CD4-positive, alpha-beta T cell treated with Interleukin-21 for 1 hour (primary cell): ENCODE data around the gene SLC37A3.
"Not testable (repeated sequence)": the region's sequence is repeated elsewhere in the genome, so short reads cannot be mapped to it uniquely, and the experiment has no call there.

Source experiments
- DNase-seq: peaks from one replicate; pipeline ENCODE4 v3.0.0-alpha.2; 2020

SLC37A3 gene

GRCh38 chr7:140397784-140398750 lies at the start of gene SLC37A3:
Gene SLC37A3, minus strand, starts transcription at chr7:140398530. Its CDS starts 16,004 bp downstream, at chr7:140382526.
- peak; percentile 85 for DNase-seq

DNA sequence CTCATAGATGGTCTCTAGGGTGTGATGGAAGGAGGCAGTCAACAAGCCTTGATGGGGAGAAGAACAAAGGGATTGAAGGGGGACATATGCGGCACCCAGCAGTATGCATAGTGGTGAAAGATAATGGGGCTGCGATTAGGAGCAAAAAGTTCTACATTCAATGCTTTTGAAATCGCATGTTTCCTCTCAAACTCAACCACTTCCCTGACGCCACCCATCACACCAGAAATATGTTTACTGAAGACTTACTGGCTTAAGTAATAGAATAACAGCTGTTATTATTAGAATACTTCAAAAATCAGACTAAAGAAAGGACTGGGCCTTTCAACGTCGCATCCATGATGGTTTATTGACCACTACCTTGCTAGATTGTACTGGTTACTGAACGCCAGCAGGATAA lies 49.5 kb upstream of the SLC37A3 start:
- DNase-seq = no peak

DNA sequence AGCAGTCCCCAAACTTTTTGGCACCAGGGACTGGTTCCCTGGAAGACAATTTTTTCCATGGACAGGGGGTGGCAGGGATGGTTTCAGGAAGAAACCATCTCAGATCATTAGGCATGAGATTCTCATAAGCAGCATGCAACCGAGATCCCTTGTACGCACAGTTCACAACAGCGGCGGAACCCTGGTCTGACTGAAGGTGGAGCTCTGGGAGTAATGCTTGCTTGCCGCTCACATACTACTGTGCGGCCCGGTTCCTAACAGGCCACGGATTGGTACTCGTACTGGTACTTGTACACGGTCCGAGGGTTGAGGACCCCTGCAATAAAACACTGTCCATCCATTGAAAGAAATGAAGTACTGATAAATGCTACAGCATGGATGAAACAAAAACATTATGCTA lies 48.1 kb upstream of the SLC37A3 start:
- DNase-seq = no peak

- no peak for DNase-seq
Measured at GRCh38 chr7:140441519-140441918, 43.2 kb upstream of the SLC37A3 start.

GRCh38 chr7:140440593-140440992 lies 42.3 kb upstream of the SLC37A3 start:
- no peak for DNase-seq

- DNase-seq = no peak
Measured at GRCh38 chr7:140439359-140439758, 41.0 kb upstream of the SLC37A3 start.

- no peak for DNase-seq
Measured at GRCh38 chr7:140435252-140435895, 37.0 kb upstream of the SLC37A3 start.

- no peak for DNase-seq
Measured at GRCh38 chr7:140433396-140433795, 35.1 kb upstream of the SLC37A3 start.

- no peak for DNase-seq
Measured at GRCh38 chr7:140426130-140426529, 27.8 kb upstream of the SLC37A3 start.

DNA sequence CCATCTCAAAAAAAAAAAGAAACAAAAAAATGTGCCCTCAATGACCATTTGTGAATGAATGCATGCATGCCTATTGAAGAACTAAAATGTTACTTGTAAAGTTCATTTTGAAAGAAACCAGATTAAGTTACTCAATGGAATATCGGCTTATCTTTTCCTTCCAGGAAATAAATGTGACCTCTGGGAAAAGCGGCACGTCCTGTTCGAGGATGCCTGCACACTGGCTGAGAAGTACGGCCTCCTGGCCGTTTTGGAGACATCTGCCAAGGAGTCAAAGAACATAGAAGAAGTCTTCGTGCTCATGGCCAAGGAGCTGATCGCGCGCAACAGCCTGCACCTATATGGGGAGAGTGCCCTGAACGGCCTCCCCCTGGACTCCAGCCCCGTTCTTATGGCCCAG lies 27.4 kb upstream of the SLC37A3 start:
- no peak for DNase-seq

GRCh38 chr7:140423501-140423900 lies 25.2 kb upstream of the SLC37A3 start:
- no peak for DNase-seq

GRCh38 chr7:140421521-140421920 lies 23.2 kb upstream of the SLC37A3 start:
- DNase-seq = no peak

- DNase-seq = no peak
Measured at GRCh38 chr7:140418653-140419052, 20.3 kb upstream of the SLC37A3 start.

- DNase-seq = not testable (repeated sequence)
Measured at GRCh38 chr7:140418156-140418472, 19.8 kb upstream of the SLC37A3 start.

DNA sequence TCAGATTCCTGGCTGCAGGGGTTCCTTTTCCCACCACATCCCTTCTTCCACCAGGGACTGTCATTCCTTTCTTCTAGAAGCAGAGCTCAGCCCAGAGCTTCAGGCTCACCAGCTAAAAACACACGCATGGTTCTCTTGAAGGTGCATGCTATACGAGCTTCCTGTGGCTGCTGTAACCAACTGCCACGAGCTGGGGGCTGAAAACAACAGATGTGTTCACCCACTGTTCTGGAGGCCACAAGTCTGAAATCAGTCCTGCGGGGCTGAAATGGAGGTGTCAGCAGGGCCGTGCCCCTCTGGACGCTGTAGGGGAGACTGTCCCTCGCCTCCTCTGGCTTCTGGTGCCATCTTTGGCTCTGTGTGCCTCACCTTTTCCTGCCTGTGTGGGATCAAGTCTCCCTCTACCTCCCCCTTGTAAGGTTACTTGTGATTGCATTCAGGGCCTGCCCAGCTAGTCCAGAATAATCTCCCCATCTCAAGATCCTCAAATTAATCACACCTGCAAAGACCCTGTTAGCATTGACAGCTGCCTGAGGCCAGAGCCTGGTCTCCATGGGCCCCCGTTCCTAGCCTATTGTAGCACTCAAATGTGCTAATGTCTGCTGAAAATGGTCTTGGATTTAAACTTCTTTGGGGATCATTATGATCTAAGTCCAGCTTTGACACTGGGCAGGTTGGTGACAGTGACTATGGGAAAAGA lies 19.3 kb upstream of the SLC37A3 start:
- DNase-seq = no peak

- no peak for DNase-seq
Measured at GRCh38 chr7:140416560-140416959, 18.2 kb upstream of the SLC37A3 start.

DNA sequence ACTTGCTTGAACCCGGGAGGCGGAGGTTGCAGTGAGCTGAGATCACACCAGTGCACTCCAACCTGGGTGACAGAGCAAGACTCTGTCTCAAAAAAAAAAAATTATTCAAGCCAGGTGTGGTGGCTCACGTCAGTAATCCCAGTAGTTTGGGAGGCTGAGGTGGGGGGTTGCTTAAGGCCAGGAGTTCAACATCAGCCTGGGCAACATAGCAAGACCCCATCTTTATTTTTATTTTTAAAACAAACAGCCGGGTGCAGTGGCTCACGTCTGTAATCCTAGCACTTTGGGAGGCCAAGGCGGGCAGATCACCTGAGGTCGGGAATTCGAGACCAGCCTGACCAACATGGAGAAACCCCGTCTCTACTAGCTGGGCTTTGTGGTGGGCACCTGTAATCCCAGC lies 17.5 kb upstream of the SLC37A3 start:
- DNase-seq = not testable (repeated sequence)

DNA sequence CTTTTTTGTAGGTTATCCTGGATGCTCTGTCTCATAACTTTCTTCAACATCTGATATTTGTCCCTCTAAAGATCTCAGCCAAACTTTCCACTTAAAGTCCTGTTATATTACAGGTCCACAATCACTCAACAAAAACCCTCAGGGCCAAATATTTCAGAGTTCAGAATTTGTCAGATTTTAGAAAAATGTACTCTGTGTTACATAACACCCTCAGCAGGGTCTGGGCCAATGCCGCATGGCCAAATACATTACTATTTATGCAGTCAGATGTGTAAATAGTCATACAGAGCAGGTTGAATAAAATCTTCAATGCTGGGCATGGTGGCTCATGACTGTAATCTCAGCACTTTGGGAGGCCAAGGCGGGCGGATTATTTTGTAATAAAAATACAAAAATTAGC lies 17.0 kb upstream of the SLC37A3 start:
- DNase-seq = no peak

GRCh38 chr7:140404565-140405065 lies 6.3 kb upstream of the SLC37A3 start:
- DNase-seq = no peak

DNA sequence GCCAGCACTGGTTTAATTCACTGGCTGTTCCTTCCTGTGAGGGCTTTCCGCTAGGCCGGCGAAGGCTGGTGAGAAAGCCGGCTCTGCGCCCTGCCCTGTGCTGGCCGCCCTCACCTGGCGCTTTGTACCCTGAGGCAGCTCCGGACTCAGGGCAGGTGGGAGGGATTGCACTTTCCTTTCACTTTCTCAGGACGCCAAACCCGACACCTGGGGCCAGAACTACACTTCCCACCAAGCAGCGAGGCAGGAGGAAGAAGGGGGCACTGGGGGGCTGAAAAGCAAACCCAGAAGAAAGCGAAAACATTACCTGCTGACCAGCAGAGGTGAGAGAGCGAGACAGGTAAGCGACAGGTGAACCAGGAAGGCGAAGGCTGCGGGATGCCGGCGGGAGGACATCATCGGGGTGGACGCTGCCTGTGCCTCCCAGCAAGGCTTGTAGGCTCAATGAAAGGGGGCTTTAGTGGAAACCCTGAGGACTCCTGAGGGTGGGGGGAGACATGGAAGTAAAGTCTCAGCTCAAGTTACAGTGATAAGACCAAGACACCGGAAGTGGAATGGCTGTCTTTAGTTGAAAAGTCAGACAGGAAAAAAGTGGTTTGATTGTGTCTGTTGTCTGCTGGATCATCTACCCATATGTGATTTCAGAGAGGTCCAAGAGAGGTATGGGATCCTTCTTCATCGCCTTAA lies 5.7 kb upstream of the SLC37A3 start, which contains the start of gene RAB19:
RAB19 (plus strand) TSS at position 181 of the 687 bp plus-strand sequence. CDS start 3,589 bp downstream, outside the sequence.
- DNase-seq = peak; percentile 70

DNA sequence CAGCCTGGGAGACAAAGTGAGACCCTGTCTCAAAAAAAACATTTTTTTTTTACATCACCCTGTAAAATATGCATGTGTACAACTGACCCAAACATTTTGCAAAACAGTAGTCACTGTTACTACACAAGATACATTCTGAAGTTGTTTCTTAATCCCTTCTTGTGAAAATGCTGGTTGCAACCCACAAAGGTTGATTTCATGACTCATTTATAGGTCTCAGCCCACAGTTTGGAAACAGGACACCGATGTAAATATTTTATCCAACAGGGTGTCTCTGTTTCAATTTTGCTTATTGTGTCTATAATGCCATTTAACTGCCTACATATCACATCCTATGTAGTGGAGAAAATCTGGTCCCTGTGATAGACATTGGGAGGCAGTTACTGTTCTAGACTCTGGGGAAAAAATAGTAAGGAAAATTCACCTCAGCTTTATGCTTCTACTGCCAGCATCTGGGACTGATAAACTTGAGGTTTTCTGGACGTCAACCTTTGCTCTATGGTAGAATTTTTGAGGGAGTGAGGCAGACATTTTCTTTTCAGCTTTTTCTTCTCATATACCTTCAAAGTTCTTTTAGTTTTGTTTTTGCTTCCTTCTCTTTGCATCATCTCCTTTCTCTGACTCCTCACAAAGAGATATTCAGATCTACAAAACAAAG lies 4.0 kb upstream of the SLC37A3 start:
- no peak for DNase-seq

GRCh38 chr7:140400381-140400780 lies 2.1 kb upstream of the SLC37A3 start:
- no peak for DNase-seq
